CD4-positive, alpha-beta T cell (primary cell): ENCODE measurements around the gene NEBL. TPM values are rescaled to one million over a fixed set of nuclear protein-coding genes. Genes with fewer than 3 reads are reported as not detected.

Experiments used
- ATAC-seq: fragments of 200-7000 bp; cut with Tn5 transposase; one replicate; pipeline ENCODE4 v1.10.0; 2022; ENCODE audit warnings: mild to moderate bottlenecking; ENCODE audit not compliant: poor library complexity
- CTCF ChIA-PET: fragments of 350-600 bp; sonication (Branson Sonifier 250); formaldehyde crosslinking; loops from one replicate; lab custom pipeline; 2021; ENCODE audit warnings: antibody characterized with exemption, inconsistent platforms; lab: Charles Lee
- POLR2A ChIA-PET: fragments of 350-600 bp; sonication (Branson Sonifier 250); formaldehyde crosslinking; loops from one replicate; lab custom pipeline; 2021; ENCODE audit warnings: antibody characterized with exemption, inconsistent platforms; lab: Charles Lee
- DNase-seq, 14 experiments: peaks; one replicate each; pipeline ENCODE4 v3.0.0-alpha.2; 2013 to 2020; ENCODE audit warnings: mixed read lengths in 2 of 14
- H3K27ac ChIP-seq, 2 donors: one replicate each; pipeline versions ENCODE4 v1.5.1 to v1.7.0; 2013; ENCODE audit warnings: low read length in 2 of 2, low read depth in 1 of 2, mild to moderate bottlenecking in 1 of 2
- H3K27me3 ChIP-seq, 2 experiments: 1 replicate in 1 of 2; 2 replicates in 1 of 2; pipeline versions ENCODE4 v1.6.1 to v1.7.0; 2013; ENCODE audit warnings: low read length in 2 of 2, control low read depth in 1 of 2, mild to moderate bottlenecking in 1 of 2, moderate library complexity in 1 of 2; ENCODE audit not compliant: insufficient read depth in 2 of 2, control insufficient read depth in 1 of 2
- H3K36me3 ChIP-seq: one replicate; pipeline ENCODE4 v1.6.1; 2013; ENCODE audit warnings: low read length, control low read depth; ENCODE audit not compliant: insufficient read depth
- H3K4me1 ChIP-seq: one replicate; pipeline ENCODE4 v1.6.1; 2013; ENCODE audit warnings: low read length, control low read depth; ENCODE audit not compliant: insufficient read depth
- H3K4me3 ChIP-seq: one replicate; pipeline ENCODE4 v1.5.1; 2013; ENCODE audit warnings: mild to moderate bottlenecking, low read length, moderate library complexity
- H3K9me3 ChIP-seq, 2 experiments: 1 replicate in 1 of 2; 2 replicates in 1 of 2; pipeline versions ENCODE4 v1.6.1 to v1.7.0; 2013; ENCODE audit warnings: low read length in 2 of 2, mild to moderate bottlenecking in 2 of 2, control low read depth in 1 of 2, moderate library complexity in 1 of 2; ENCODE audit not compliant: control insufficient read depth in 1 of 2, insufficient read depth in 1 of 2
- H3K27ac Mint-ChIP-seq: one replicate; pipeline ENCODE4 v1.8.0; 2020; ENCODE audit warnings: mixed read lengths
- H3K27me3 Mint-ChIP-seq: one replicate; pipeline ENCODE4 v1.8.0; 2021; ENCODE audit warnings: mixed read lengths
- H3K36me3 Mint-ChIP-seq: one replicate; pipeline ENCODE4 v1.8.0; 2021; ENCODE audit warnings: low read depth, mixed read lengths
- H3K4me1 Mint-ChIP-seq: one replicate; pipeline ENCODE4 v1.8.0; 2021; ENCODE audit warnings: low read depth, mixed read lengths
- H3K4me3 Mint-ChIP-seq: one replicate; pipeline ENCODE4 v1.8.0; 2020; ENCODE audit warnings: mild to moderate bottlenecking, mixed read lengths
- H3K9me3 Mint-ChIP-seq: one replicate; pipeline ENCODE4 v1.8.0; 2020; ENCODE audit warnings: mixed read lengths
- intact Hi-C, 2 experiments: fragments of 100-400 bp; cut with DNase I in 1 of 2; cut with micrococcal nuclease in 1 of 2; formaldehyde crosslinking; loops; one replicate each; pipeline versions ENCODE4 v1.15.1 to v1.9.0; 2023 to 2025; cut with DNase I, micrococcal nuclease
- total RNA-seq, 174 experiments: library from RNA in 2 of 174; stranded (reverse) in 2 of 174; gene quantifications; one replicate each; pipeline ENCODE4 v1.2.3 and lab custom pipeline; 2021 to 2026
- TF ChIP-seq, protein P1 (sequence below): fragments of 200-600 bp; IDR thresholded peaks from one replicate; pipeline ENCODE4 v1.8.0; 2022; ENCODE audit warnings: antibody characterized with exemption, mild to moderate bottlenecking

The NEBL gene
- total RNA-seq, 2 experiments from 2014 or later = 0.17 to 0.22 TPM

GRCh38 chr10:20890491-20891337 lies 6.4 kb downstream of the NEBL start:
- ATAC-seq = no peak
- Mint-ChIP-seq H3K9me3 (no peaks in the 10 kb centered on the region), H3K27me3 (peaks cover 11% of the 10 kb centered on the region), H3K4me3 (no peak overlapping the region), H3K27ac (no peak overlapping the region), H3K4me1 (no peaks in the 10 kb centered on the region), H3K36me3 (no peaks in the 10 kb centered on the region)
- ChIA-PET CTCF (no interaction called here), POLR2A (no interaction called here)
- no peak for DNase-seq
- TF ChIP-seq, protein P1, sequence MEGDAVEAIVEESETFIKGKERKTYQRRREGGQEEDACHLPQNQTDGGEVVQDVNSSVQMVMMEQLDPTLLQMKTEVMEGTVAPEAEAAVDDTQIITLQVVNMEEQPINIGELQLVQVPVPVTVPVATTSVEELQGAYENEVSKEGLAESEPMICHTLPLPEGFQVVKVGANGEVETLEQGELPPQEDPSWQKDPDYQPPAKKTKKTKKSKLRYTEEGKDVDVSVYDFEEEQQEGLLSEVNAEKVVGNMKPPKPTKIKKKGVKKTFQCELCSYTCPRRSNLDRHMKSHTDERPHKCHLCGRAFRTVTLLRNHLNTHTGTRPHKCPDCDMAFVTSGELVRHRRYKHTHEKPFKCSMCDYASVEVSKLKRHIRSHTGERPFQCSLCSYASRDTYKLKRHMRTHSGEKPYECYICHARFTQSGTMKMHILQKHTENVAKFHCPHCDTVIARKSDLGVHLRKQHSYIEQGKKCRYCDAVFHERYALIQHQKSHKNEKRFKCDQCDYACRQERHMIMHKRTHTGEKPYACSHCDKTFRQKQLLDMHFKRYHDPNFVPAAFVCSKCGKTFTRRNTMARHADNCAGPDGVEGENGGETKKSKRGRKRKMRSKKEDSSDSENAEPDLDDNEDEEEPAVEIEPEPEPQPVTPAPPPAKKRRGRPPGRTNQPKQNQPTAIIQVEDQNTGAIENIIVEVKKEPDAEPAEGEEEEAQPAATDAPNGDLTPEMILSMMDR = no peak
- Histone ChIP-seq H3K9me3 (no peaks in the 10 kb centered on the region), H3K27ac (no peak overlapping the region), H3K4me3 (no peak overlapping the region), H3K36me3 (no peaks in the 10 kb centered on the region), H3K4me1 (no peaks in the 10 kb centered on the region), H3K27me3 (no peaks in the 10 kb centered on the region)
- intact Hi-C loops = no loop called here

DNA sequence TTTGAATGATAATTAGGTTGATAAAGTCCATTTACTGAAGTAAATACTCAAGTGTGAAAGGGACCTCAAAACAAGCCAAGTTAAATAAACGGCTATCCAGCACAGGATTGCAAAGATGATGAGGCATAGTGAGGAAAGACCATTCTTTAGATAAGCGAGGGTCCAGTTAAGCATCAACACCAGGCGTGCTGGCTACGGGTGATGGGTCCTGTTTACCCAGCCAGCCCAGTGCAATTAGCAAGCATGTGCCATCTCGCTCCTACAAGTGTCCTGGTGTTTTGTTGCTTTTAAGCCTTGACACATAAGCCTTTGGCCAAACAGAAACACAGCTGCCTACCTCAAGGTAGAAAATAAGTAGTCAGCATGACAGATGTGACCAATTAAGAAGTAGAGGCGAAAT lies 7.1 kb downstream of the NEBL start:
- ChIA-PET POLR2A (no interaction called here), CTCF (no interaction called here)
- intact Hi-C loops = no loop called here
- Histone ChIP-seq H3K36me3 (no peaks in the 10 kb centered on the region), H3K27ac (no peak overlapping the region), H3K4me3 (no peak overlapping the region), H3K9me3 (no peaks in the 10 kb centered on the region), H3K4me1 (no peaks in the 10 kb centered on the region), H3K27me3 (no peaks in the 10 kb centered on the region)
- Mint-ChIP-seq H3K36me3 (no peaks in the 10 kb centered on the region), H3K4me3 (no peak overlapping the region), H3K27ac (no peak overlapping the region), H3K27me3 (peaks cover 11% of the 10 kb centered on the region), H3K4me1 (no peaks in the 10 kb centered on the region), H3K9me3 (no peaks in the 10 kb centered on the region)
- TF ChIP-seq, protein P1 = no peak
- DNase-seq (no peak), ATAC-seq (no peak)

DNA sequence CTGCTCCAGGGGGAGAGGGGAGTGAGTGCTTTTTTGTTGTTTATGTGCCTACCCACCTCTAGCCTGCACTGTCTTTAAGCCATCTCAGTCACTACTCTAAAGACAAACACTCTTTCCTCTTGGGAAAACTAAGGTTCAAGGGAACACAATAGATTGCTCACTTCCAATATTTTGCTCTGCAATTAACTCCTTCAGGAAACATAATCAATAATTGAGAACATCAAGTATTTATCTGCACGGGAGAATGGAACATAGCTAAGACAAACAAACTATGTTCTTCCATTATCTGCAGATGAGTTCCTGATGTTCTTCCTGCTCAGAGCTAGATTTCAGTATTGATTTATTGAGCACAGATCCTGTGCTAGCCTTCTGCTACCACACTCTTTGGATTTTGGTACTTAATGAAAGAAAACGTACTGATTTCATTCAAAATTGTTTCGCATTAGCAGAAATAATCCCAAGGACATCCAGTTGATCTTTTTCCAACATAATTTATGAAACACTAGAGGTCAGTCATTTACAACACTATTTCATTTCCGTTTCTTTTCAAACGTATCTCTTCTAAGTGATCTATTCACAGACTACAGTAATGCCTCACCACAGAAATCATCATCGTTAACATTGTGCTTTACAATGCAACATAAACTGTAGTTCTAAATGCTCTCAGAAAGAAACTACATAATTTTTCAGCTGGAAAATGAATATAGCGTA lies 8.3 kb downstream of the NEBL start:
- ATAC-seq (no peak), DNase-seq (no peak)
- H3K4me3 ChIP-seq = no peak overlapping the region
- CTCF ChIA-PET = no interaction called here
- Mint-ChIP-seq H3K4me1 (no peaks in the 10 kb centered on the region), H3K27me3 (peaks cover 11% of the 10 kb centered on the region), H3K9me3 (no peaks in the 10 kb centered on the region), H3K4me3 (no peak overlapping the region), H3K27ac (no peak overlapping the region), H3K36me3 (no peaks in the 10 kb centered on the region)
- POLR2A ChIA-PET = no interaction called here
- H3K9me3 ChIP-seq = no peaks in the 10 kb centered on the region
- no peaks in the 10 kb centered on the region for H3K36me3 ChIP-seq
- H3K27me3 ChIP-seq = no peaks in the 10 kb centered on the region
- intact Hi-C loops = no loop called here
- TF ChIP-seq, protein P1 = no peak
- no peak overlapping the region for H3K27ac ChIP-seq
- H3K4me1 ChIP-seq = no peaks in the 10 kb centered on the region
